ENCODE data around the gene LIMA1.
"Not testable (repeated sequence)": the region's sequence is repeated elsewhere in the genome, so short reads cannot be mapped to it uniquely, and the experiment has no call there.

LIMA1 gene

GRCh38 chr12:50302686-50303085, 19.4 kb upstream of the LIMA1 start:
- DNase-seq (ENCODE audit: low read depth): no peak
- no peak overlapping the region for H3K4me3 ChIP-seq (ENCODE audit: low read depth, low read length)
- no peak for TF ChIP-seq CTCF (IDR thresholded peaks at IDR 0.05; ENCODE audit: low read depth, low read length, missing control alignments)

GRCh38 chr12:50297996-50298395, 14.7 kb upstream of the LIMA1 start:
- no peak overlapping the region for H3K4me3 ChIP-seq (ENCODE audit: low read depth, low read length)
- TF ChIP-seq CTCF (IDR thresholded peaks at IDR 0.05; ENCODE audit: low read depth, low read length, missing control alignments): no peak
- no peak for DNase-seq (ENCODE audit: low read depth)

- H3K4me3 ChIP-seq (ENCODE audit: low read depth, low read length): no peak overlapping the region
- TF ChIP-seq CTCF (IDR thresholded peaks at IDR 0.05; ENCODE audit: low read depth, low read length, missing control alignments): no peak
- DNase-seq (ENCODE audit: low read depth): no peak
These were observed 13.7 kb upstream of the LIMA1 start for GRCh38 chr12:50297027-50297426.

GRCh38 chr12:50296554-50296953, 13.2 kb upstream of the LIMA1 start:
- no peak for TF ChIP-seq CTCF (IDR thresholded peaks at IDR 0.05; ENCODE audit: low read depth, low read length, missing control alignments)
- no peak overlapping the region for H3K4me3 ChIP-seq (ENCODE audit: low read depth, low read length)
- no peak for DNase-seq (ENCODE audit: low read depth)

GRCh38 chr12:50291377-50291776, 8.1 kb upstream of the LIMA1 start:
- no peak overlapping the region for H3K4me3 ChIP-seq (ENCODE audit: low read depth, low read length)
- DNase-seq (ENCODE audit: low read depth): no peak
- TF ChIP-seq CTCF (IDR thresholded peaks at IDR 0.05; ENCODE audit: low read depth, low read length, missing control alignments): no peak

- DNase-seq (ENCODE audit: low read depth); H3K4me3 ChIP-seq (ENCODE audit: low read depth, low read length): not testable (repeated sequence)
These were observed 7.4 kb upstream of the LIMA1 start for GRCh38 chr12:50290692-50291091.

GRCh38 chr12:50287271-50287670, 4.0 kb upstream of the LIMA1 start:
- no peak overlapping the region for H3K4me3 ChIP-seq (ENCODE audit: low read depth, low read length)
- no peak for DNase-seq (ENCODE audit: low read depth)
- TF ChIP-seq CTCF (IDR thresholded peaks at IDR 0.05; ENCODE audit: low read depth, low read length, missing control alignments): no peak

- DNase-seq (ENCODE audit: low read depth): no peak
- H3K4me3 ChIP-seq (ENCODE audit: low read depth, low read length): no peak overlapping the region
- TF ChIP-seq CTCF (IDR thresholded peaks at IDR 0.05; ENCODE audit: low read depth, low read length, missing control alignments): no peak
These were observed 1.9 kb upstream of the LIMA1 start for GRCh38 chr12:50285253-50285652.
